ENCODE data around the gene PPFIA2.
"Not testable (repeated sequence)": the region's sequence is repeated elsewhere in the genome, so short reads cannot be mapped to it uniquely, and the experiment has no call there.

The PPFIA2 gene

GRCh38 chr12:81668475-81668874 is 90.7 kb downstream of the PPFIA2 start:
- DNase-seq (ENCODE audit: low read depth), result no peak

DNA sequence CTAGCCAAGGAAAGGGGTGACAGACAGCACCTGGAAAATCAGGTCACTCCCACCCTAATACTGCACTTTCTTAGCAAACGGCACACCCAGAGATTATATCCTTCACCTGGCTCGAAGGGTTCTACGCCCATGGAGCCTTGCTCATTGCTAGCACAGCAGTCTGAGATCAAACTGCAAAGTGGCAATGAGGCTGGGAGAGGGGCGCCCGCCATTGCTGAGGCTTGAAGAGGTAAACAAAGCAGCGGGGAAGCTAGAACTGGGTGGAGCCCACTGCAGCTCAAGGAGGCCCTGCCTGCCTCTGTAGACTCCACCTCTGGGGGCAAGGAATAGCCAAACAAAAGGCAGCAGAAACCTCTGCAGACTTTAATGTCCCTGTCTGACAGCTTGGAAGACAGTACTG is 99.8 kb downstream of the PPFIA2 start:
- not testable (repeated sequence) for DNase-seq (ENCODE audit: low read depth)

DNA sequence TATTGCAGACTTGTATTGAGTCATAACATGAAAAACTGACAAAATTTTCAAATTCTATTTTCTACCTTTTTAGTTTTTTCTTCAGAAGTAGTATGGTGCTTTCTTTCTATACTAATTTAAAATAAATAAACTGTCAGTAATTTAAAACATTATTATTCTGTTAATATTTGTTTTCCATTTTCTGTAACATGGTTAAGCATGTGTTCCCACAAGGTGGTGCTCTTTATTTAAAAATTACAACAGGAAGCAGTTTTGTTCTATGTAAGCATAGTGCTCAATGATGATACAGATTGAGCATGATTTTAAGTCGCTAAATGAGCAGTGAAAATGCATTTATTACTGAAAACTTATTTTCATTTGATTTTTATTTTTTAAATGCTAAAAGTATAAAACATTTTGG is 114.6 kb downstream of the PPFIA2 start:
- DNase-seq (ENCODE audit: low read depth), result no peak

DNA sequence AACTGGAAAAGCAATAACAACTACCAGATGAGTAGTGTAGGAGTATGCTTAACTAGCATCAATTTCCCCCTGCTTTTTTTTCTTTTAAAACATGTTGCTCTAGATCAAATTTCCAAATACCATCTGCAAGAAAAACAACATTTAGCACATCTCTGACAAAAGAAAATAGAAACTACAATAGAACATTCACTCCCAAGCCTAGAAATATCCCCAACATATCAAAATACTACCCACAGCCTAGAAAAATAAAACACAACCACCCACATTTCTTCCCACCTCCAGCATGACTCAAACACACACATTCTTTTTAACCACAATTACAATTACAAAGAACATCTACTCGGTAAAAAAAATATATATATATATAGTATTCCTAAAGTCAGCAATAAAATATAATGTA is 120.0 kb downstream of the PPFIA2 start:
- DNase-seq (ENCODE audit: low read depth), result no peak

DNA sequence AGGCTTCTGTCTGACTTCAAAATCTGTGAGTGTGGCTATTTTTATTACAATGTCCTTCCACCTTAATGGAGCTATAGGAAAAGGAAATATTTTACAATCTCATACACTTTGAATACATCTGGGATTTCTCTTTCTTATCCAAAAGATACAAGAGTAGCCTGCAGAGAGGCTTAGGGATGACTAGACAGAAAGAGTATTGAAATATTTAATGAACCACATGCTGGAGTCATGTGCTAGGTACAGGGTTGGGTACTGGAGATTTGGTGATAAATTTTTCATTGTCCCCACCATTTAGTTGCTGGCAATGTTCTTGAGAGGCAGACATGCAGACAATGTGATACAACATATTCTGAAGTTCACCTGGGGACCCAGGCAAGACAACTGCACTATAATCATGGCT is 126.0 kb downstream of the PPFIA2 start:
- no peak for DNase-seq (ENCODE audit: low read depth)

DNA sequence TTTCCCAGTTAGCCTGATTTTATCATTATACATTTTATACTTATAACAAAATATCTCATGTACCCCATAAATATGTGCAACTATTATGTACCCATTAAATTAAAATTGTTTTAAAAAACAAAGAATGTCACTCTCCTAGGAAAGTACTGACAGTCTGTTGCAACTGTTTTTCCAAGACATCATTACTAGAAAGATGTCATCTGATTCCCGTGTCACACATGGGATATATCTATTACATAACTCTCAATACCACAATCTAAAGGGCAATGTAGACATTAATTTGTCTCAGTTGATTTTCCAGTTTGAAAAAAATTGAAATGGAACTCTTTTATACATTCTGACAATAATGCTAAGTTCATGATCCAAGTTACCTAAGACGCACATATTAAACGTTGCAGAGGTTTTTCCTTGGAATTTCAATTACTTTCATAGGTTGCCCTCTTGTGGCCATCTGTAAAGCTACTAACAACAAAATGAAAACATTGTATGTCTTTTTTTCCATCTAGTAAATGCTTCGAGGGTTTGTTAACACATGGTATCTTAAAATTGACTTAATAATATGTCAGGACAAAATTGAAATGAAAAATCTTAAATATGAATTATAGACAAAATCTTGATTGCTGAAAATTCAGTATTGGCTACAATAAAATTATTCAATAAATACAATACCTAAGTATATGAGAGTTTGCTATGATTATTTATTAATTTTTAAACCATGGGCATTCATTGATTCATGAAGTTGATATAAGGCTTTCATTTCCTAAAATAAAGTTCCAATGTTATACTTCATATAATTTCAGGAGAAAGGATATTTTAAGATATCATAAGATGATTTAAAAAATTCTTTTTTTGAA is 131.6 kb downstream of the PPFIA2 start:
- no peak for DNase-seq (ENCODE audit: low read depth)

DNA sequence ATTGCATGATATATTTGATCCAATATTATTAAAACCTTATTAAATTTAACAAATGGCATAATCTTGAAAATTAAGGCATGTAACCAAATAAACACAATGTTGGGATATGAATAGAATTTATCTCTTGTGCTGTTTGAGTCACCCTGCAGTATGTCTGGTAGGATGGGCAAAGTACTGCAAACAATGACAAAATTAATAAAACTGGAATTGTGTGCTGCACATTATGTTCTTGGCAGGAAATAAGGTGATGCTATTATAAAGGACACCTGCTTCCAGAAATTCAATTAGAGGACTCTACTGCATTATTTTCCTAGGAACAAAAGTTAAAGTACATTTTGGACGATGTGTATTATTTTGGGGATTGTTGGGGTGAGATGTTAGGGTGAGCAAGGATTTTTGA is 132.7 kb downstream of the PPFIA2 start:
- no peak for DNase-seq (ENCODE audit: low read depth)

DNA sequence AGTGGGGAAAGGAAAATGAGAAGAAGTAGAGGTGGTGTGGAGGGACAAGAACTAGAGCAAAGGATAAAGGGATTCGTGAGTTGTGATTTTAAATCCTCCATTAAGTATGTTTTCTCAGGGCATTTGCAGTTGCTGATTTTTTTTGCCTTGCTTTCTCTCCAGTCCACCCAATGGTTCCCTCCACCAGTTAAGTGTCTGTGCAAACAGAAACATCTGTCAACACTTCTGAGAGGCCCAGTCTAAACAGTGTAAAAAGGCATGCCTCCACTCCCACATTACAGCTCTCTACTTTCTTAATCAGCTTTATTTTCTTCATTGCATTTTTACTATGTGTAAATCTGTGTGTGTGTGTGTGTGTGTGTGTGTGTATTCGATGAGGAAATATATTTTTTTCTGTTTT is 141.2 kb downstream of the PPFIA2 start:
- DNase-seq (ENCODE audit: low read depth), result no peak

DNA sequence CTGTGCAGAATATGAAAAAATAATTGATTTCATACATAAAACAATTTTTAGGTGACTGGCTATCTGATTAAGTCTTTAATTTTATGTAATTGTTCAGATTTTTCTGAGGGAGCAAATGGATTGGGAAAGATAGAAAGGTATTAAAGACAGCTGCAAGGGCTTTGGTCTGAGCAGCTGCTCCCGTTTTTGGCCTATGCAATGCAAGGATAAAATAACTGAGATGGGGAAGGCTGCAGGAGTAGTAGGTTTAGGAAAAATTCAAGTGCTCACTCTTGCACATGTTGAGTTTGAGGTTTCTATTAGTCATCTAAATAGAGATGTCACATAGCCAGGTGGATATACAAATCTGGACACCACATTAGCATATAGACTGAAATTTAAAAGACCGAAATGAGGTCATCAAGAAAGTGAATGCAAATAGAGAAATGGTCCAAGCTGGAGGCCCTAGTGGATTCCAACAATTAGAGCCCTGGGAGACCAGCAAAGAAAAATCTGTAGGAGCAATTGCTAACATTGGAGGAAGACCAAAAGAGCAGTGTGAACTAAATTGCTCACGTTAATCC is 144.0 kb downstream of the PPFIA2 start:
- no peak for DNase-seq (ENCODE audit: low read depth)

DNA sequence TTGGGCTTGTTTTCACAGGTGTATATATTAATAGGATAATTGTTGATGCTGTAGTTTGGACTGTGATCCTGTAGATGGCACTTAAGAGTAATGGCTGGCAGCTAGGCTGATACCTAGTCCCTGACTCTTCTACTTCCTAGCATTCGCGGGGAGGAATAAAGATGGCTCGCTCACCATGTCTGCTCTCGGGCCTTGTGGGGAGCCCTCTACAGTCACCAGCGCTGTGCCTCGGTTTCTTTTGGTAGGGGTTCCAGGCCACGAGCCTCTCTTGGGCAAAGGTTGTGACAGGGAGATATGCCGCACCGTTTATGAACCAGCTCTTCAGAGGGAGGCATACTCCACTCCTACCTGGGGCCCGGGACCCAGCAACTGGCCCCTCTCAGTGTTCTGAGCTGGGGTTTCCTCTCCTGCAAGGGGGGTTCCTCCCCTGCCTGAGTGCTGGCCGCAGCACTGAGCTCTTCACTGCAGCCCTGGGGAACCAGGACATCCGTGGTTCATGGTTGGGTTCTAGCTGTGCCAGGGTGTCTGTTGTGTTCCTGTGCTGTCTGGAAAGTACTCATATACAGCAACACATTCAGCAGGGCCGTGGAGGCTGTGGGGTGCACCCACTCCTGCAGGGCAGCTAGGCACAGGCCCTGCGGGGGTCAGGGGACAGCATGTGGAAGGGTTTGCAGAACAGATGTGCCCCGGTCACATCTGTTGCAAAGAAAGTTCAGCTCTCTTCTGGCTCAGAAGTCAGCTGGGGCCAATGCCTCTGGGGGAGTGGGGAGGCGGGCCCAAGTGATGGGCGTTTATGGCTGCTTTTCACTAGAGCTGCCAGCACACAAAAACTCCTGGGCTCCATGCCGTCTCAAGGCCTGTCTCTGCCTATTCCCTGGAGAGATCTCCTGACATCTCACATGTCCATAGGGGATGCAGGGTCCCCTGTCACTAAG is 147.9 kb downstream of the PPFIA2 start:
- no peak for DNase-seq (ENCODE audit: low read depth)

DNA sequence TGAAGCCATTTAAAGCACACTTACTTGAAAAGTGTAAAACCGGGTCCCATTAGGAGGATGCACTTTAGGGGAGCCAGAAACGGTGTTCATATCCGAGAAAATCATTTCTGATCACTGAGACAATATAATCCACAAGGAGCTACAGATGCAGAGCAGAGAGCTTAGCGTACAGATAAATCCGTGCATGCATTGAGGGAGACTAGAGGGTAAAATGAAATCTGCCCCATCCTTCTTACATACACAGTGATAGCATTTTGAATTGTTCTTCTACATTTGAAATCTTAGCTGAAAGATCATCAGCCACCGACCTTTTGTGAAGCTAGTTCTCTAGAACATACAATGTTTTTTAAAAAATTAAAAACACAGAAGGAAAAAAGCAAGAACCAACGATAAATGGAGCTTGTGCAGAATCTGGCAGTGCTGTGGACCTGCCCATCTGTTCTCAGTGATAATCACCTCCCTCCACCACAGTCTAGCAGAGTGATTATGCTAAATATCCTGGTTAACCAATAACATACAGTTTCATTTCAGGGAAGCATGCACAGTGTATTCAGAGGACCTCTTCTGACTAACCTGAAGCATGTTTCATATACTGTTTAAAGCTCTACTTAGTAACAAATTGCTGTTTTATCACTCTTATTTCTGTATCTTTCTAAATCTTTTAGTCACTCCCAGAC is 161.1 kb downstream of the PPFIA2 start:
- DNase-seq (ENCODE audit: low read depth), result no peak

DNA sequence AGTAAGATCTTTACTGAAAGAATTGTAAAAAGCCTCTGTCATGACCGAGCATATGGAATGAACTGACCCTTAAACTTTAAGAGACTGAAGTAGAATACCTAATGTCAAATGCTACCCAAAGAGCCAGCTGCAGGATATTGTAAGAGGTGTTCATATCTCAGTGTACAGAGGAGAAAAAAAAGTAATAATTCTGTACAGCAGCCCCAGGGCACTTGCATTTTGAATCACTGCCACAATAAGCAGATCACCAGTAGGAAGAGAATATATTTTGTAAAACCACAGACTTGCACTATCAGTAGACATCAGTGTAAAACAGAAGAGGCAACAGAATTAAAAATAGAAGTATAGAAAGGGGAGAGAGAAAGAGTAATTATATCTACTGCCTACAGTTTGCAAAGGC is 162.6 kb downstream of the PPFIA2 start:
- no peak for DNase-seq (ENCODE audit: low read depth)

- no peak for DNase-seq (ENCODE audit: low read depth)
Observed at GRCh38 chr12:81591256-81591655, 167.9 kb downstream of the PPFIA2 start.

- not testable (repeated sequence) for DNase-seq (ENCODE audit: low read depth)
Observed at GRCh38 chr12:81590703-81591102, 168.4 kb downstream of the PPFIA2 start.

DNA sequence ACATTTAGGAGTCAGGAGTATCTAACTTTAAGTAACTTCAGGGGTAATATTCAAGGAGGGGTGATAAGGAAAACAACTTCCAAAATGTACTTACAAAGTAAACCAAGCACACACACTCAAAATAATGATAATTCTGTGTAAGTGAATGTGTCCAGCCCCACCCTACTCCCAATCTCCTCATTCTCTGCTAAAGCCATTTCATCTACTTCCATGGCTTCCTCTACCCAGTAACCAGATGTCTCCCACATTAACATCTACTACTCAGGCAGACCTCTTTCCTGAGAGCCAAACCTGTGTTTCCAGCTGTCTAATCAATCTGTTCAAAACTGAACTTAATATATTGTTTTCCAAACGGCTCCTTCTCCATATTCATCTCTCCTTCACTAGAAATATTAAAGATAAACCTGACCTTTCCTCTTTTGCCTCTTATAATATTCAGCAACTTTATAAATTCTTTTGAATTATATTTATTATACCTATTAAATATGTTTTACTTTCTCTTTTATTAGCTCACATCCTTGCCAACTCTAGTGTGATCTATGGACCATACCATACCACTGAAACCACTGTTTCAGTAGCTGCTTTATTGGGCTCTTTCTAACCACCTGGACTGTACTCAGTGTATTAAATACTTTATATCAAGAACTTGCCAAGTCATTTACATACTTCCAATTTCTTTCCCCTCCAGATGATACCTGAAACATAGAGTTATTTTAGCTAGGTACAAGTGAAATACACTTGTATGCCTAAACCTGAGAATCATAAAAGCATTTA is 170.7 kb downstream of the PPFIA2 start:
- DNase-seq (ENCODE audit: low read depth), result no peak

DNA sequence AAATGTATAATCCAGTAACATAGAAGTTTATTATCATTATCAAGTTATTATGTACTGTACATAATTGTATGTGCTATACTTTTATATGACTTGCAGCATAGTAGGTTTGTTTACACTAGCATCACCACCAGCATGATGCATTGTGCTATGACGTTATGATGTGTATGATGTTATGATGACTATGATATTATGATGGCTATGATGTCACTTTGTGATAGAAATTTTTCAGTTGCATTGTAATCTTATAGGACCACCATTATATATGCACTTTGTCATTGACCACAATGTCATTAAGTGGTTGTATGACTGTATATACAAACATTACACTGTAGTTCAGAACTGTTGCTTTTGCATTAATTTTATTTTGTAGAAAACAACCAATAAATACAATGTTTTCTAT is 173.4 kb downstream of the PPFIA2 start:
- no peak for DNase-seq (ENCODE audit: low read depth)

GRCh38 chr12:81573228-81573627 is 185.9 kb downstream of the PPFIA2 start:
- no peak for DNase-seq (ENCODE audit: low read depth)

DNA sequence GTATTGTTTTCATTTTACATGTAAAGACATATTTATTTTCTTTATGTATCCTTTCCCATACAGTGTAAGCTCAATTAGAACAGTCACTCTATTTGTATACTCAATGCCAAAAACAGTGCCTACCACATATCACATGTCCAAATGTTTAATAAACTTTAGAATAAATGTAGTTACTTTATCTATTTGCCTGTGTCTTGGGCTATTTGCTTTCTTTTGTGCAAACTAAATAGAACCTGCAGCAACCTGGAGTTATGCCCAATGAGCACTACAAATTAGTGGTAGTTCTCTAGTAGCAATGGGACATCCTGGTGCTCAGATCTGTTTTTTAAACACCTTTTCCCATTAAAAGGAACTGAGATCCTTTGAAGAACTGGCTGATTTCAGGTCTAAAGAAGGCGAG is 186.7 kb downstream of the PPFIA2 start:
- no peak for DNase-seq (ENCODE audit: low read depth)

GRCh38 chr12:81570234-81570633 is 188.9 kb downstream of the PPFIA2 start:
- no peak for DNase-seq (ENCODE audit: low read depth)

GRCh38 chr12:81564237-81564636 is 194.9 kb downstream of the PPFIA2 start:
- no peak for DNase-seq (ENCODE audit: low read depth)

- no peak for DNase-seq (ENCODE audit: low read depth)
Observed at GRCh38 chr12:81558031-81558430, 201.1 kb downstream of the PPFIA2 start.

Measured in T follicular helper cell (primary cell).